GM12878 (cell line): Measurements from ENCODE around the gene MYRF. TPM values are rescaled to one million over a fixed set of nuclear protein-coding genes. Genes with fewer than 3 reads are reported as not detected.

Source experiments
- BACH1 ChIP-seq: fragments of 450-650 bp; IDR thresholded peaks from 2 replicates; pipeline ENCODE4 v1.6.1; 2017; ENCODE audit warnings: mild to moderate bottlenecking, borderline replicate concordance
- EED ChIP-seq: sonication (generic); IDR thresholded peaks from 2 replicates; pipeline ENCODE4 v1.6.1; 2016; ENCODE audit warnings: antibody characterized with exemption, low read depth
- ESRRA ChIP-seq: IDR thresholded peaks from 2 replicates; pipeline ENCODE4 v1.6.1; 2012; ENCODE audit warnings: mild to moderate bottlenecking, low read length, improper control_type of control experiment
- IRF3 ChIP-seq: fragments of 450-650 bp; IDR thresholded peaks from 2 replicates; pipeline ENCODE4 v1.6.1; 2014; ENCODE audit warnings: mild to moderate bottlenecking
- IRF4 ChIP-seq: IDR thresholded peaks from 2 replicates; pipeline ENCODE4 v1.6.1; 2011; ENCODE audit warnings: low read depth, low read length
- JUND ChIP-seq: IDR thresholded peaks from 2 replicates; pipeline ENCODE4 v1.6.1; 2012; ENCODE audit warnings: low read depth, mild to moderate bottlenecking, low read length, improper control_type of control experiment, moderate library complexity
- KAT2A ChIP-seq: conservative IDR thresholded peaks from 2 replicates; pipeline ENCODE4 v1.6.1; 2011; ENCODE audit warnings: low read depth, low read length; ENCODE audit not compliant: control insufficient read depth
- MEF2A ChIP-seq: IDR thresholded peaks from 2 replicates; pipeline ENCODE4 v1.6.1; 2011; ENCODE audit warnings: low read depth, mild to moderate bottlenecking, low read length, moderate library complexity; ENCODE audit not compliant: insufficient read depth
- MYB ChIP-seq: fragments of 150-350 bp; IDR thresholded peaks from 2 replicates; pipeline ENCODE4 v1.6.1; 2014; ENCODE audit warnings: mild to moderate bottlenecking, low read depth, low read length, borderline replicate concordance
- NFYA ChIP-seq: IDR thresholded peaks from 2 replicates; pipeline ENCODE4 v1.6.1; 2011; ENCODE audit warnings: low read depth, mild to moderate bottlenecking, low read length, improper control_type of control experiment, borderline replicate concordance
- NFYB ChIP-seq: IDR thresholded peaks from 2 replicates; pipeline ENCODE4 v1.6.1; 2011; ENCODE audit warnings: low read depth, mild to moderate bottlenecking, low read length, improper control_type of control experiment, moderate library complexity; ENCODE audit not compliant: insufficient read depth
- NR2F1 ChIP-seq: fragments of 450-650 bp; conservative IDR thresholded peaks from 2 replicates; pipeline ENCODE4 v1.6.1; 2017; ENCODE audit warnings: mild to moderate bottlenecking
- RAD21 ChIP-seq: IDR thresholded peaks from 2 replicates; pipeline ENCODE4 v1.6.1; 2011; ENCODE audit warnings: mild to moderate bottlenecking, low read depth, low read length, moderate library complexity; ENCODE audit not compliant: insufficient read depth
- RB1 ChIP-seq: fragments of 450-650 bp; formaldehyde crosslinking; IDR thresholded peaks from 2 replicates; pipeline ENCODE4 v1.6.1; 2017; ENCODE audit warnings: mild to moderate bottlenecking, borderline replicate concordance
- RBBP5 ChIP-seq: fragments of 200-600 bp; sonication (generic); conservative IDR thresholded peaks from 2 replicates; pipeline ENCODE4 v1.6.1; 2016
- SIN3A ChIP-seq: IDR thresholded peaks from 2 replicates; pipeline ENCODE4 v1.6.1; 2012; ENCODE audit warnings: low read depth, low read length, improper control_type of control experiment
- SIX5 ChIP-seq: IDR thresholded peaks from 2 replicates; pipeline ENCODE4 v1.6.1; 2011; ENCODE audit warnings: mild to moderate bottlenecking, low read depth, low read length, moderate library complexity; ENCODE audit not compliant: severe bottlenecking
- SUPT20H ChIP-seq: IDR thresholded peaks from 2 replicates; pipeline ENCODE4 v1.6.1; 2011; ENCODE audit warnings: low read depth, mild to moderate bottlenecking, low read length, moderate library complexity, borderline replicate concordance; ENCODE audit not compliant: control insufficient read depth
- TARDBP ChIP-seq: IDR thresholded peaks from 2 replicates; pipeline ENCODE4 v1.6.1; 2016; ENCODE audit warnings: borderline replicate concordance
- ZBED1 ChIP-seq: IDR thresholded peaks from 2 replicates; pipeline ENCODE4 v1.6.1; 2016; ENCODE audit warnings: borderline replicate concordance
- ZBTB33 ChIP-seq: fragments of 450-650 bp; IDR thresholded peaks from 2 replicates; pipeline ENCODE4 v1.6.1; 2017; ENCODE audit warnings: mild to moderate bottlenecking
- ZNF622 ChIP-seq: fragments of 450-650 bp; IDR thresholded peaks from 2 replicates; pipeline ENCODE4 v1.6.1; 2017; ENCODE audit warnings: mild to moderate bottlenecking, inconsistent platforms
- polyA plus RNA-seq, 11 experiments: library from polyadenylated mRNA; depleted of rRNA in 4 of 11; unstranded in 6 of 11; stranded (reverse) in 5 of 11; fragments of >200 nt; fragmentation: Nextera tagmentation in 4 of 11; fragmentation: Illumina TruSeq in 1 of 11; extraction: Ambion mirVana in 4 of 11; extraction: Trizol in 1 of 11; gene quantifications; 1 replicate in 1 of 11; 2 replicates in 10 of 11; pipeline versions ENCODE4 v1.2.1 to v1.2.3, GENCODE V29; 2011 to 2016; ENCODE audit warnings: inconsistent platforms in 2 of 11, missing spikeins in 2 of 11, low read depth in 1 of 11
- total RNA-seq, 4 experiments: library from RNA; depleted of rRNA in 3 of 4; stranded (reverse); fragments of >200 nt in 3 of 4; fragmentation: Illumina TruSeq in 1 of 4; extraction: Trizol in 1 of 4; gene quantifications; 2 replicates each; pipeline versions ENCODE4 v1.2.1 to v1.2.3, GENCODE V29; 2013 to 2021
- TF ChIP-seq, protein P1 (sequence below): fragments of 450-650 bp; IDR thresholded peaks from 2 replicates; pipeline ENCODE4 v1.6.1; 2017; ENCODE audit warnings: mild to moderate bottlenecking, low read depth, inconsistent platforms; ENCODE audit not compliant: poor library complexity, severe bottlenecking
- TF ChIP-seq, protein P2 (sequence below), 3 experiments: IDR thresholded peaks in 2 of 3; conservative IDR thresholded peaks in 1 of 3; 2 replicates each; pipeline ENCODE4 v1.5.1; 2011; ENCODE audit warnings: low read depth in 3 of 3, low read length in 3 of 3, mild to moderate bottlenecking in 3 of 3, control low read depth in 2 of 3, moderate library complexity in 2 of 3, inconsistent platforms in 1 of 3, mixed read lengths in 1 of 3; ENCODE audit not compliant: control insufficient read depth in 2 of 3, insufficient read depth in 1 of 3; ENCODE audit errors: extremely low read depth in 1 of 3

MYRF gene
- total and polyA plus RNA-seq, 10 of the 15 experiments (the other 5 are each of a cell fraction or from before 2014, with no cell fraction given), result 0.27 to 15.6 (median 0.89) TPM

- TF ChIP-seq SIX5 (peak; percentile 69), MEF2A (no peak), ESRRA (0 out of 2 replicates have a peak, but pooled peaks have one; percentile 19), RBBP5 (no peak), BACH1 (peak; percentile 20; the same call in 1 of the 2 replicates), JUND (no peak), ZBTB33 (no peak), SUPT20H (no peak), KAT2A (no peak), NFYA (no peak), NFYB (no peak), IRF4 (no peak), EED (no peak; the same call in 1 of the 2 replicates), NR2F1 (no peak), ZBED1 (no peak), RAD21 (no peak), MYB (no peak), TARDBP (peak; percentile 72; the same call in 1 of the 2 replicates), IRF3 (peak; percentile 52; the same call in 1 of the 2 replicates), SIN3A (peak; percentile 96), RB1 (peak; percentile 98), ZNF622 (no peak)
- TF ChIP-seq, protein P1, sequence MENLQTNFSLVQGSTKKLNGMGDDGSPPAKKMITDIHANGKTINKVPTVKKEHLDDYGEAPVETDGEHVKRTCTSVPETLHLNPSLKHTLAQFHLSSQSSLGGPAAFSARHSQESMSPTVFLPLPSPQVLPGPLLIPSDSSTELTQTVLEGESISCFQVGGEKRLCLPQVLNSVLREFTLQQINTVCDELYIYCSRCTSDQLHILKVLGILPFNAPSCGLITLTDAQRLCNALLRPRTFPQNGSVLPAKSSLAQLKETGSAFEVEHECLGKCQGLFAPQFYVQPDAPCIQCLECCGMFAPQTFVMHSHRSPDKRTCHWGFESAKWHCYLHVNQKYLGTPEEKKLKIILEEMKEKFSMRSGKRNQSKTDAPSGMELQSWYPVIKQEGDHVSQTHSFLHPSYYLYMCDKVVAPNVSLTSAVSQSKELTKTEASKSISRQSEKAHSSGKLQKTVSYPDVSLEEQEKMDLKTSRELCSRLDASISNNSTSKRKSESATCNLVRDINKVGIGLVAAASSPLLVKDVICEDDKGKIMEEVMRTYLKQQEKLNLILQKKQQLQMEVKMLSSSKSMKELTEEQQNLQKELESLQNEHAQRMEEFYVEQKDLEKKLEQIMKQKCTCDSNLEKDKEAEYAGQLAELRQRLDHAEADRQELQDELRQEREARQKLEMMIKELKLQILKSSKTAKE, result no peak
- TF ChIP-seq, protein P2, sequence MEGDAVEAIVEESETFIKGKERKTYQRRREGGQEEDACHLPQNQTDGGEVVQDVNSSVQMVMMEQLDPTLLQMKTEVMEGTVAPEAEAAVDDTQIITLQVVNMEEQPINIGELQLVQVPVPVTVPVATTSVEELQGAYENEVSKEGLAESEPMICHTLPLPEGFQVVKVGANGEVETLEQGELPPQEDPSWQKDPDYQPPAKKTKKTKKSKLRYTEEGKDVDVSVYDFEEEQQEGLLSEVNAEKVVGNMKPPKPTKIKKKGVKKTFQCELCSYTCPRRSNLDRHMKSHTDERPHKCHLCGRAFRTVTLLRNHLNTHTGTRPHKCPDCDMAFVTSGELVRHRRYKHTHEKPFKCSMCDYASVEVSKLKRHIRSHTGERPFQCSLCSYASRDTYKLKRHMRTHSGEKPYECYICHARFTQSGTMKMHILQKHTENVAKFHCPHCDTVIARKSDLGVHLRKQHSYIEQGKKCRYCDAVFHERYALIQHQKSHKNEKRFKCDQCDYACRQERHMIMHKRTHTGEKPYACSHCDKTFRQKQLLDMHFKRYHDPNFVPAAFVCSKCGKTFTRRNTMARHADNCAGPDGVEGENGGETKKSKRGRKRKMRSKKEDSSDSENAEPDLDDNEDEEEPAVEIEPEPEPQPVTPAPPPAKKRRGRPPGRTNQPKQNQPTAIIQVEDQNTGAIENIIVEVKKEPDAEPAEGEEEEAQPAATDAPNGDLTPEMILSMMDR (IDR thresholded peaks at IDR 0.05 in 2 of 3, conservative IDR thresholded peaks at IDR 0.05 in 1 of 3; ENCODE audit: control insufficient read depth in 2 of 3, extremely low read depth in 1 of 3, insufficient read depth in 1 of 3, low read depth in 3 of 3, low read length in 3 of 3), result no peak
These were observed 40.1 kb downstream of the MYRF start, which contains the start of the genes FEN1 and TMEM258 (continued) for GRCh38 chr11:61792310-61793082.
